GM10266 (cell line): Measurements from ENCODE around the gene KCTD8.

Experiments
- DNase-seq: peaks from one replicate; pipeline ENCODE4 v3.0.0; 2012; ENCODE audit errors: extremely low spot score
- TF ChIP-seq, protein P1 (sequence below): IDR thresholded peaks from 2 replicates; pipeline ENCODE4 v1.5.1; 2012; ENCODE audit warnings: mild to moderate bottlenecking, low read depth; ENCODE audit not compliant: control insufficient read depth, insufficient read depth; ENCODE audit errors: missing control alignments

KCTD8 gene

DNA sequence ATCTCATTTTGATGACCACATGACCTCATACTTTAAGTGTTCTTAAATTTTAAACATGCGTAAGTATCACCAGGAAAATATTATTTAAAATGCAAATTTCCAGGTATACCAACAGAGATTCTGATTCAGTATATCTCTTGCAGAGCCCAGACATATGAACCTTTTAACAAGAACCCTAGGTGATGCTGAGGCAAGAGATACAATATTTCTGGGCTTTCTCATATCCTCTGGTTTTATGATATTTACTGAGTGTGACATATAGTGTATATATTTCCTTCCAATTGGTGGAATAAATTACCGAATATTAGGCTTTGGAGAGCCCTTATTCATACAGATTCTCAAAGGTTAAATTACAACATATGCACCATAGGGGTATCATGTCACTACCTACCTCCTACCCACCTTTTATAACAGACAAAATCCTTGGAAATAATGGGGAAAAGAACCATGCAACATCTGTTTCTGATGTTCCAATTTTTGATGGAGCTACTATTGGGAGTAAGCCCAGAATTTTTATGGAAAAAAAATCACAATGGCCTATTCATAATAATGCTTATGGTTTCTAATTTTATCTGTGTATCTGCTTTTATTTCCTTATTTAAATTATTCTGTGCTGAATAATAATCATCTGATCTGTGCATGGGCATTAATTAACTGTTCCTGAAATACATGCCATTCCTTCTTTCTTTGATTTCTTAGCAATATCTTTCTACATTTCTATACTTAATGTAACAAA, 27.1 kb downstream of the KCTD8 start:
- DNase-seq = no peak
- TF ChIP-seq, protein P1, sequence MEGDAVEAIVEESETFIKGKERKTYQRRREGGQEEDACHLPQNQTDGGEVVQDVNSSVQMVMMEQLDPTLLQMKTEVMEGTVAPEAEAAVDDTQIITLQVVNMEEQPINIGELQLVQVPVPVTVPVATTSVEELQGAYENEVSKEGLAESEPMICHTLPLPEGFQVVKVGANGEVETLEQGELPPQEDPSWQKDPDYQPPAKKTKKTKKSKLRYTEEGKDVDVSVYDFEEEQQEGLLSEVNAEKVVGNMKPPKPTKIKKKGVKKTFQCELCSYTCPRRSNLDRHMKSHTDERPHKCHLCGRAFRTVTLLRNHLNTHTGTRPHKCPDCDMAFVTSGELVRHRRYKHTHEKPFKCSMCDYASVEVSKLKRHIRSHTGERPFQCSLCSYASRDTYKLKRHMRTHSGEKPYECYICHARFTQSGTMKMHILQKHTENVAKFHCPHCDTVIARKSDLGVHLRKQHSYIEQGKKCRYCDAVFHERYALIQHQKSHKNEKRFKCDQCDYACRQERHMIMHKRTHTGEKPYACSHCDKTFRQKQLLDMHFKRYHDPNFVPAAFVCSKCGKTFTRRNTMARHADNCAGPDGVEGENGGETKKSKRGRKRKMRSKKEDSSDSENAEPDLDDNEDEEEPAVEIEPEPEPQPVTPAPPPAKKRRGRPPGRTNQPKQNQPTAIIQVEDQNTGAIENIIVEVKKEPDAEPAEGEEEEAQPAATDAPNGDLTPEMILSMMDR = no peak

DNA sequence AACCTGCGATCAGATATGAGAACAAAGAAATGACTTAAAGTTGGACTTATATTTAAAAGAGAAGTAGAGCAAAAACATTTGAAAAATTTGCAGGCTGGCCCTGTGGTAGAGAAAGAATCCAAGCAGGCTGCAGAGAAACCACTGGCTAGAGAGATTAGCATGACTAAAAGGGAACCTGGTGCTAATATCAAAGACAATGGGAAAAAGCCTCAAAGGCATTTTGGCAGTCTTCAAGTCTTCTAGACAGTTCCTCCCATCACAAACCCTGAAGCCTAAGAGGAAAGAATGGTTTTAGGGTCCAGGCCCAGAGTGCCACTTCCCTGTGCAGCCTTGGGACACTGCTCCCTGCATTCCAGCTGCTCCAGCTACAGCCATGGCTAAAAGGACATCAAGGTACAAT, 33.4 kb downstream of the KCTD8 start:
- no peak for DNase-seq
- TF ChIP-seq, protein P1 = no peak

DNA sequence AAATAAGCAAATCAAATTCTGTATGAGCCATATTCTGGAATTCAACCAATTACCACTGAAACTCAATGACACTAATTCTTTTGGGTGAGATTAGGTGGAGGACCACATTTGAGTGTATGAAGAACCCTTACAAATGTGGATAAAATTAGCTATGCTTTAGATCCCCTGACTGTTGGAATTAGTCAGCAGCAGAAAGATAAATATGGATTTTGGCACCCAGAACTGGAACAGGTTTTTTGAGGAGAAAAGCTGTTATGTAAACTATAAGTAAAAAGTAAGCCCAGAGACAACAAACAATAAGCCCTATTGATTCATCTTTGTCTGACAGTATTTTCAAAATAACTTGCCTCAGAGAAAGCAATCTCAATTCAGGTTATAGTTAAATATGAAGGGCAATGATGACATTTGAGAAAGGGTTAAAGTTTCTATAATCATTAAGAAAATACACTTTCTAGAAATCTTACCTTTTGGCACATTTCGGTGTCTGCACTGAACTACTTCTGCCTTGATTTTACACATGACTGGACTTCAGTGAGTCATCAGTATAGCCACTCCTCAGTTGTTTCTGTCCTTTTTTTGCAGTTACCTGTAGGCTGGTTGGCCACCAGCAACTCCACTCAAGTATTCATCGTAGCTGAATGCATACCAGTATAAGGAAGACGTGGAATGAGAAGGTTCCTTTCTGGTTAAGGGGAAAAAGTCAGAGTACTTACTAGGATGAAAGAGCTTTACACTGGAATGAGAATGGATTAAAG, 80.0 kb downstream of the KCTD8 start:
- TF ChIP-seq, protein P1 = no peak
- no peak for DNase-seq

DNA sequence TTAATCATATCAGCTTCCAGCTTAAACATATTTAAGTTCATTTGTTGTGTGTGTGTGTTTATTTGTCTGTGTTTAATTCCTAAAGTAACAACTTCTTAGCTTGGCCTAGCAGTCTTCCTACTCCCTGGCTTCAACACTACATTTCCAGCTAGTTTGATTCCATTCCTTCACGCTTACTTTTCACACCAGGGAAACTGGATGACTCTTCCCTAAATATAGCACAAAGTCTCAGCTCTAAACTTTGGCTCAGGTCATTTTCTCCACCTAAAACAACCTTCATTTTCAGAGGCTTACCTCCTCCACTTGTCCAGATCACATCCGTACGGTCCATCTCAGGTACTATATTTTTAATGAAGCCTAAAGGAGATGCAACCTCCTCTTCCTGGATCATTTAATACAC, 94.4 kb downstream of the KCTD8 start:
- TF ChIP-seq, protein P1 = no peak
- no peak for DNase-seq

DNA sequence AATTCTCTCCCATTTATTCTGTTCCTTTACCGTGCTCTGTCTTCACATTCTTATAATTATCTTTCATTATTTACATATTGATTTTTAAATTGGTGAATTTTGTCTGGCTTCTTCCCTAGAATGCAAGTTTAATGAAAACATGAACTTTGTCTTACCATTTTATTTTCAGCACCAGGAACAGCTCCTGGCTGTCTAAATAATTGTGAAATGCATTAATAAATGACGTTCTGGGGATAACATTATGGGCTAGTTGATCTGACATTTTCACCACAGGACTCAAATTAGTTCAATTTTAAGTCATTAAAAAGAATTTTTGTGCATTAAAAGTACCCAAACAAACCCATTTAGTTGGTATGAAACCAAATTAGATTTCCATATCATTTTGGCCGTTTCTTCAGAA, 97.5 kb downstream of the KCTD8 start:
- TF ChIP-seq, protein P1 = no peak
- no peak for DNase-seq

DNA sequence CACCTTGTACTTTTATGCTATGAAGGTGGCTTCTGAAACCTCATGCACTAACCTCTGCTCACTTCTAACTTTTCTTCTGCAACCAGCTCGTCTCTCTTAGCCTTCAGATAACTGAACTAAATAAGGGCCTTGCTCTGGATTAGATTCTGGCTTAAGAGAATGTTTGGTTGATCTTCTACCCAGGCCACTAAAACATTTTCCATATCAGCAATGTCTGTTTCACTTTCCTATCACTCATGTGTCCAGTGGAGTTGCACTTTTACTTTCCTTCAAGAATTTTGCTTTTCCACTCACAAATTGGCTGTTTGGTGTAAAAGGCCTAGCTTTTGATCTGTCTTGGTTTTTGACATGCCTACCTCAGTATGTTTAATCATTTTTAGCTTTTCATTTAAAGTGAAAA, 105.8 kb downstream of the KCTD8 start:
- TF ChIP-seq, protein P1 = no peak
- no peak for DNase-seq

DNA sequence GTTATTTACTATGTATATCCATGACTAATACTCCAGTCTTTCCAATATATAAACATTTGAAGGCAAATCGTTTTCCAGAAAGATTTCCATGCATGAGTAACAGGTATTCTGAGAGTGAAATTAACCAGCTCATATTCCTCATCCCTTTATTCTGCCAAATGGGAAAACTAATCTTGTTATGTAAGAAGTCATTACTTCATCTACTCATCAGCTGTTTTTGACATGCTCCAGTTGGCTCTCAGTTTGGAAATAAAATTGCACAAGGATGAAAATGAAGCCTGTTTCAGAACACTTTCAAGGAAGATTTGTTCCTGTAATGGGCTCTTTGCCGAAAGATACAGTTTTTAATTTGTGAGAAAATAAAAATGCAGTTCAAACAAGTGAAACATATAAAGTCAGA, 121.9 kb downstream of the KCTD8 start:
- no peak for DNase-seq
- TF ChIP-seq, protein P1 = no peak
